IMR-90 (cell line): ENCODE data around the gene TFAP2A. TPM values are rescaled to one million over a fixed set of nuclear protein-coding genes. Genes with fewer than 3 reads are reported as not detected.

Experiments used
- ATAC-seq: fragments of 200-7000 bp; cut with Tn5 transposase; 2 replicates; pipeline ENCODE4 v1.9.1; 2020; ENCODE audit warnings: low read depth, mild to moderate bottlenecking, moderate library complexity
- BruUV-seq: library from RNA; stranded (reverse); fragments of 400-500 nt; replicated peaks from 2 replicates; lab custom pipeline; 2021; lab: Mats Ljungman, UMichigan
- CTCF ChIA-PET: fragments of 300-600 bp; formaldehyde crosslinking; extraction: SDS; loops from one replicate; lab custom pipeline; 2021; ENCODE audit warnings: antibody characterized with exemption; lab: Yijun Ruan, JAX
- POLR2A ChIA-PET: fragments of 300-600 bp; sonication (Branson Sonifier 250); formaldehyde crosslinking; loops from one replicate; lab custom pipeline; 2022; ENCODE audit warnings: antibody characterized with exemption; ENCODE audit not compliant: unreplicated experiment; lab: Charles Lee
- DNase-seq: peaks from one replicate; pipeline ENCODE4 v3.0.0; 2013
- H2AFZ ChIP-seq: replicated peaks from 2 replicates; pipeline ENCODE3; 2013; ENCODE audit warnings: low read length, mild to moderate bottlenecking; ENCODE audit not compliant: poor library complexity
- H2AK5ac ChIP-seq: 2 replicates; pipeline ENCODE4 v1.6.1; 2013; ENCODE audit warnings: low read depth, low read length, inconsistent platforms
- H2AK9ac ChIP-seq: replicated peaks from 2 replicates; pipeline ENCODE3; 2013; ENCODE audit warnings: mild to moderate bottlenecking, low read depth, low read length, moderate library complexity; ENCODE audit not compliant: poor library complexity
- H2BK120ac ChIP-seq: 2 replicates; pipeline ENCODE4 v1.6.1; 2013; ENCODE audit warnings: low read depth, low read length, inconsistent platforms
- H2BK15ac ChIP-seq: 3 replicates; pipeline ENCODE4 v1.6.1; 2013; ENCODE audit warnings: low read depth, low read length, inconsistent platforms
- H2BK20ac ChIP-seq: 2 replicates; pipeline ENCODE4 v1.6.1; 2013; ENCODE audit warnings: low read depth, mild to moderate bottlenecking, inconsistent platforms, low read length, moderate library complexity
- H2BK5ac ChIP-seq: 2 replicates; pipeline ENCODE4 v1.6.1; 2013; ENCODE audit warnings: mild to moderate bottlenecking, low read depth, low read length, inconsistent platforms; ENCODE audit not compliant: poor library complexity, severe bottlenecking
- H3K14ac ChIP-seq: replicated peaks from 2 replicates; pipeline ENCODE4 v1.6.1; 2013; ENCODE audit warnings: low read depth, low read length, inconsistent platforms
- H3K18ac ChIP-seq: 2 replicates; pipeline ENCODE4 v1.6.1; 2013; ENCODE audit warnings: low read depth, low read length, control low read depth
- H3K23ac ChIP-seq: 2 replicates; pipeline ENCODE4 v1.6.1; 2013; ENCODE audit warnings: low read depth, low read length, inconsistent platforms
- H3K27ac ChIP-seq: 2 replicates; pipeline ENCODE4 v1.5.1; 2013; ENCODE audit warnings: mild to moderate bottlenecking, control low read depth, low read length; ENCODE audit not compliant: insufficient read depth
- H3K27me3 ChIP-seq: 2 replicates; pipeline ENCODE4 v1.6.1; 2013; ENCODE audit warnings: low read length; ENCODE audit not compliant: control insufficient read depth, insufficient read depth
- H3K36me3 ChIP-seq: 2 replicates; pipeline ENCODE4 v1.6.1; 2013; ENCODE audit warnings: low read length, mixed read lengths; ENCODE audit not compliant: control insufficient read depth, insufficient read depth
- H3K4ac ChIP-seq: 2 replicates; pipeline ENCODE4 v1.6.1; 2013; ENCODE audit warnings: low read depth, low read length, inconsistent platforms
- H3K4me1 ChIP-seq: 2 replicates; pipeline ENCODE4 v1.6.1; 2013; ENCODE audit warnings: low read length, mixed read lengths; ENCODE audit not compliant: control insufficient read depth, insufficient read depth
- H3K4me2 ChIP-seq: 2 replicates; pipeline ENCODE4 v1.6.1; 2013; ENCODE audit warnings: low read depth, mild to moderate bottlenecking, control low read depth, low read length, moderate library complexity
- H3K4me3 ChIP-seq: 2 replicates; pipeline ENCODE4 v1.5.1; 2013; ENCODE audit warnings: low read depth, mild to moderate bottlenecking, control low read depth, low read length, moderate library complexity; ENCODE audit not compliant: insufficient read depth
- H3K56ac ChIP-seq: 2 replicates; pipeline ENCODE4 v1.6.1; 2013; ENCODE audit warnings: low read length, inconsistent platforms; ENCODE audit not compliant: insufficient read depth; ENCODE audit errors: extremely low read depth
- H3K79me1 ChIP-seq, 2 experiments: 2 replicates each; pipeline ENCODE4 v1.6.1; 2013; ENCODE audit warnings: low read length in 2 of 2, inconsistent platforms in 1 of 2, low read depth in 1 of 2
- H3K9ac ChIP-seq: 2 replicates; pipeline ENCODE4 v1.6.1; 2013; ENCODE audit warnings: low read depth, low read length, control low read depth
- H3K9me1 ChIP-seq: 2 replicates; pipeline ENCODE4 v1.6.1; 2013; ENCODE audit warnings: low read length, inconsistent platforms; ENCODE audit not compliant: insufficient read depth
- H3K9me3 ChIP-seq: 2 replicates; pipeline ENCODE4 v1.6.1; 2013; ENCODE audit warnings: low read length; ENCODE audit not compliant: control insufficient read depth, insufficient read depth
- H4K20me1 ChIP-seq: 2 replicates; pipeline ENCODE4 v1.6.1; 2013; ENCODE audit warnings: low read length, inconsistent platforms; ENCODE audit not compliant: insufficient read depth
- H4K5ac ChIP-seq: 2 replicates; pipeline ENCODE4 v1.6.1; 2013; ENCODE audit warnings: mild to moderate bottlenecking, low read depth, low read length, control low read depth
- H4K8ac ChIP-seq, 2 experiments: 2 replicates each; pipeline ENCODE4 v1.6.1; 2013; ENCODE audit warnings: low read depth in 2 of 2, low read length in 2 of 2, control low read depth in 1 of 2, inconsistent platforms in 1 of 2
- H4K91ac ChIP-seq: 2 replicates; pipeline ENCODE4 v1.6.1; 2013; ENCODE audit warnings: low read depth, low read length, inconsistent platforms; ENCODE audit not compliant: insufficient read depth
- CEBPB ChIP-seq: IDR thresholded peaks from 2 replicates; pipeline ENCODE4 v1.6.1; 2012; ENCODE audit warnings: low read depth, low read length, improper control_type of control experiment
- CHD1 ChIP-seq: IDR thresholded peaks from 2 replicates; pipeline ENCODE4 v1.6.1; 2012; ENCODE audit warnings: low read depth, low read length, improper control_type of control experiment
- FOS ChIP-seq: fragments of 150-350 bp; IDR thresholded peaks from 2 replicates; pipeline ENCODE4 v1.6.1; 2016; ENCODE audit warnings: low read depth, low read length
- MAZ ChIP-seq: IDR thresholded peaks from 2 replicates; pipeline ENCODE4 v1.6.1; 2012; ENCODE audit warnings: low read depth, mild to moderate bottlenecking, low read length, improper control_type of control experiment, moderate library complexity, borderline replicate concordance
- MXI1 ChIP-seq: IDR thresholded peaks from 2 replicates; pipeline ENCODE4 v1.6.1; 2012; ENCODE audit warnings: low read depth, mild to moderate bottlenecking, low read length, moderate library complexity, borderline replicate concordance
- RCOR1 ChIP-seq: IDR thresholded peaks from 2 replicates; pipeline ENCODE4 v1.6.1; 2012; ENCODE audit warnings: mild to moderate bottlenecking, low read length, improper control_type of control experiment; ENCODE audit not compliant: insufficient replicate concordance
- RFX5 ChIP-seq: IDR thresholded peaks from 2 replicates; pipeline ENCODE4 v1.8.0; 2012; ENCODE audit warnings: low read depth, mild to moderate bottlenecking, low read length, moderate library complexity
- SMC3 ChIP-seq: fragments of 150-350 bp; IDR thresholded peaks from 2 replicates; pipeline ENCODE4 v1.6.1; 2016; ENCODE audit warnings: low read depth, mild to moderate bottlenecking, antibody characterized with exemption, low read length, moderate library complexity
- WGBS, 2 experiments: methylation state at CpG; one replicate each; pipeline versions ENCODE4 v1.1.5 to v1.1.7; 2013; ENCODE audit warnings: missing lambda C conversion rate in 2 of 2; ENCODE audit not compliant: insufficient read length in 1 of 2; ENCODE audit errors: extremely low coverage in 2 of 2; 5-methylcytosine and 5-hydroxymethylcytosine counted together
- dilution Hi-C: fragments of 300-500 bp; cut with HindIII; formaldehyde crosslinking; loops from one replicate; pipeline ENCODE4 v1.14.3; 2018; ENCODE audit warnings: low sequenced_read_pairs; ENCODE audit not compliant: unreplicated experiment
- in situ Hi-C: fragments of 300-500 bp; cut with MboI; formaldehyde crosslinking; loops from 3 replicates; pipeline ENCODE4 v1.14.3; 2019; ENCODE audit warnings: low sequenced_read_pairs, inconsistent platforms, mixed read lengths
- intact Hi-C: fragments of 100-400 bp; cut with micrococcal nuclease; formaldehyde crosslinking; loops from 2 replicates; pipeline ENCODE4 v1.10.0; 2022
- polyA plus RNA-seq, 3 experiments: library from polyadenylated mRNA; depleted of rRNA; stranded (reverse); fragments of >200 nt; gene quantifications; 2 replicates each; pipeline ENCODE4 v1.2.3, GENCODE V29; 2012; ENCODE audit warnings: low replicate concordance in 1 of 3
- total RNA-seq: library from RNA; depleted of rRNA; stranded (reverse); fragments of >200 nt; gene quantifications from 2 replicates; pipeline ENCODE4 v1.2.3, GENCODE V29; 2012
- TF ChIP-seq, protein P1 (sequence below): fragments of 150-350 bp; IDR thresholded peaks from 2 replicates; pipeline ENCODE4 v1.6.1; 2017; ENCODE audit warnings: mild to moderate bottlenecking, antibody characterized with exemption, low read length, low read depth

Gene TFAP2A
- total and polyA plus RNA-seq, 2 of the 4 experiments (the other 2 are of a cell fraction) = 0.72 to 7.1 TPM

GRCh38 chr6:10373642-10374359 is 41.1 kb downstream of the TFAP2A start:
- in situ Hi-C loops = no loop called here
- peaks cover 2% of the 10 kb centered on the region; the same call in 1 of the 2 replicates for H3K4me1 ChIP-seq
- H2AFZ ChIP-seq = no peak overlapping the region
- H4K91ac ChIP-seq = no peak overlapping the region
- H3K9me1 ChIP-seq = no peaks in the 10 kb centered on the region
- H3K27ac ChIP-seq = no peak overlapping the region
- ChIA-PET CTCF (no interaction called here), POLR2A (no interaction called here)
- H3K4ac ChIP-seq = no peak overlapping the region
- H3K79me1 ChIP-seq = no peaks in the 10 kb centered on the region
- BruUV-seq = no TSS peak
- no peak overlapping the region for H2BK5ac ChIP-seq
- H4K8ac ChIP-seq = no peak overlapping the region
- H3K9ac ChIP-seq = no peak overlapping the region
- no peak overlapping the region for H4K5ac ChIP-seq
- H3K18ac ChIP-seq = no peak overlapping the region; the same call in 1 of the 2 replicates
- H3K27me3 ChIP-seq = no peaks in the 10 kb centered on the region
- intact Hi-C loops = no loop called here
- no peak overlapping the region for H2AK5ac ChIP-seq
- DNase-seq (peak; percentile 9), ATAC-seq (peak; percentile 78)
- no peak overlapping the region for H3K56ac ChIP-seq
- H3K23ac ChIP-seq = no peak overlapping the region
- no peaks in the 10 kb centered on the region for H3K9me3 ChIP-seq
- no peak overlapping the region; the same call in 1 of the 2 replicates for H3K4me2 ChIP-seq
- H3K4me3 ChIP-seq = no peak overlapping the region
- no peak overlapping the region for H2BK20ac ChIP-seq
- dilution Hi-C loops = no loop called here
- H2BK120ac ChIP-seq = no peak overlapping the region
- H4K20me1 ChIP-seq = no peaks in the 10 kb centered on the region
- H3K36me3 ChIP-seq = no peaks in the 10 kb centered on the region
- H2AK9ac ChIP-seq = no peak overlapping the region
- no peak overlapping the region for H3K14ac ChIP-seq
- no peak overlapping the region for H2BK15ac ChIP-seq
- TF ChIP-seq MAZ = no peak
- TF ChIP-seq, protein P1, sequence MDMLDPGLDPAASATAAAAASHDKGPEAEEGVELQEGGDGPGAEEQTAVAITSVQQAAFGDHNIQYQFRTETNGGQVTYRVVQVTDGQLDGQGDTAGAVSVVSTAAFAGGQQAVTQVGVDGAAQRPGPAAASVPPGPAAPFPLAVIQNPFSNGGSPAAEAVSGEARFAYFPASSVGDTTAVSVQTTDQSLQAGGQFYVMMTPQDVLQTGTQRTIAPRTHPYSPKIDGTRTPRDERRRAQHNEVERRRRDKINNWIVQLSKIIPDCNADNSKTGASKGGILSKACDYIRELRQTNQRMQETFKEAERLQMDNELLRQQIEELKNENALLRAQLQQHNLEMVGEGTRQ = no peak
- TF ChIP-seq MXI1 = no peak
- TF ChIP-seq SMC3 = no peak
- no peak for TF ChIP-seq CEBPB
- no peak for TF ChIP-seq CHD1
- no peak for TF ChIP-seq RCOR1
- TF ChIP-seq RFX5 = no peak
- no peak for TF ChIP-seq FOS
- 50% methylated on average over 1 of the region's 3 CpGs; no CpG with 5 or more reads in 1 of the 2 experiments for WGBS, 2 experiments
